Osteoblast (primary cell): Measurements from ENCODE around the gene C10orf71. TPM values are rescaled to one million over a fixed set of nuclear protein-coding genes. Genes with fewer than 3 reads are reported as not detected.

ENCODE experiments used
- DNase-seq: peaks from one replicate; pipeline ENCODE4 v3.0.0; 2011; ENCODE audit warnings: low spot score, mixed read lengths; ENCODE audit not compliant: insufficient read length; ENCODE audit errors: missing footprints
- H2AFZ ChIP-seq: 2 replicates; pipeline ENCODE4 v1.6.0; 2011; ENCODE audit warnings: mild to moderate bottlenecking, low read length
- H3K27ac ChIP-seq: 2 replicates; pipeline ENCODE4 v1.5.1; 2011; ENCODE audit warnings: mild to moderate bottlenecking, low read depth, low read length, moderate library complexity
- H3K27me3 ChIP-seq: 2 replicates; pipeline ENCODE4 v1.6.0; 2012; ENCODE audit warnings: mild to moderate bottlenecking, control low read depth, inconsistent platforms, low read length, moderate library complexity; ENCODE audit not compliant: insufficient read depth
- H3K36me3 ChIP-seq: 2 replicates; pipeline ENCODE4 v1.5.1; 2011; ENCODE audit warnings: mild to moderate bottlenecking, low read length, control low read depth, moderate library complexity; ENCODE audit not compliant: insufficient read depth
- H3K4me1 ChIP-seq: 2 replicates; pipeline ENCODE4 v1.5.1; 2011; ENCODE audit warnings: mild to moderate bottlenecking, low read length, control low read depth, moderate library complexity; ENCODE audit not compliant: insufficient read depth
- H3K4me2 ChIP-seq: 2 replicates; pipeline ENCODE4 v1.6.0; 2011; ENCODE audit warnings: mild to moderate bottlenecking, low read length; ENCODE audit not compliant: insufficient read depth
- H3K4me3 ChIP-seq: fragments of 200-600 bp; sonication (generic); 3 replicates; pipeline ENCODE4 v1.5.1; 2012; ENCODE audit warnings: mild to moderate bottlenecking, low read length, inconsistent platforms; ENCODE audit not compliant: insufficient read depth
- H3K79me2 ChIP-seq: 2 replicates; pipeline ENCODE4 v1.6.0; 2012; ENCODE audit warnings: mild to moderate bottlenecking, low read length, control low read depth, inconsistent platforms; ENCODE audit not compliant: insufficient read depth
- H3K9me3 ChIP-seq: 2 replicates; pipeline ENCODE4 v1.5.1; 2011; ENCODE audit warnings: low read depth, low read length, control low read depth
- H4K20me1 ChIP-seq: 2 replicates; pipeline ENCODE4 v1.6.0; 2012; ENCODE audit warnings: mild to moderate bottlenecking, low read length, control low read depth; ENCODE audit not compliant: insufficient read depth
- total RNA-seq: library from RNA; depleted of rRNA; stranded (reverse); fragments of >200 nt; gene quantifications from 2 replicates; pipeline ENCODE4 v1.2.3, GENCODE V29; 2012
- TF ChIP-seq, protein P1 (sequence below): IDR thresholded peaks from 2 replicates; pipeline ENCODE4 v1.5.1; 2011; ENCODE audit warnings: mild to moderate bottlenecking, low read depth, low read length, moderate library complexity; ENCODE audit errors: extremely low read depth

C10orf71 gene
- total RNA-seq, 1 donor: not detected

DNA sequence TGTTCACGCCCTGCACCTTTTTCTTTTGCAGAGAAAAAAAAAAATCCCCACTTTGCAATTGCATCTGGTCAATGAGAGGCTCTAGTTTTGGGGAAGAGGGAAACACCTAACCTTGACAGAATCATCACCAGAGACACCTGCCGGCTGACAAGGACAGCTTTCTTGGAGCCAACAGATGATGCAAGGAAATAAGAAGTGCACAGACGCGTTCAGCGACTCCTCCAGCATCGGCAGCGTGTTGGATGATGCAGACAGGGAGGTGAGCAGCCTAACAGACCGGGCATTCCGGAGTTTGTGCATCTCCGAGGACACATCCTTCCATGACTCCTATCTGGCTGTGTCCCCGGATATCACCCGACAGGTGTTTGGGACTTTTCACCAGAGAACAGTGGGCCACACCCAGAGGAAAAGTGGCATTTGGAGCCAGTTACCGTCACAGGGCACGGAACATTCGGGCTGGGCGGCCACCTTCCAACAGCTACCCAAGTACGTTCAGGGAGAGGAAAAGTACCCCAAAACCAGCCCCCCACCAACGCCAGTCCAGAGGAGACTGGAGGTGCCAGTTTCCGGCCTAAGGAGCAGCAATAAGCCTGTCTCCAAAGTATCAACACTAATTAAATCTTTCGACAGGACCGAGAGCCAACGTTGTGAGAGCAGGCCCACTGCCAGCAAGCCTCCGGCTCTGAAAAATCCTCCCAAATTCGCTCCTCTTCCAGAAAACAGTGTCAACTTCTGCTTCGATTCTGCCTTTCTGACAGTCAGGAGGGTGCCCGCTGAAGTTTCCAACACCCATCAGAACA, 23.6 kb downstream of the C10orf71 start:
- Histone ChIP-seq H2AFZ (no peak overlapping the region), H3K4me2 (no peak overlapping the region), H3K79me2 (no peaks in the 10 kb centered on the region), H3K27me3 (peaks cover 15% of the 10 kb centered on the region), H3K9me3 (no peaks in the 10 kb centered on the region), H4K20me1 (no peaks in the 10 kb centered on the region), H3K36me3 (no peaks in the 10 kb centered on the region), H3K27ac (no peak overlapping the region), H3K4me1 (no peaks in the 10 kb centered on the region), H3K4me3 (no peak overlapping the region)
- DNase-seq: no peak
- TF ChIP-seq, protein P1, sequence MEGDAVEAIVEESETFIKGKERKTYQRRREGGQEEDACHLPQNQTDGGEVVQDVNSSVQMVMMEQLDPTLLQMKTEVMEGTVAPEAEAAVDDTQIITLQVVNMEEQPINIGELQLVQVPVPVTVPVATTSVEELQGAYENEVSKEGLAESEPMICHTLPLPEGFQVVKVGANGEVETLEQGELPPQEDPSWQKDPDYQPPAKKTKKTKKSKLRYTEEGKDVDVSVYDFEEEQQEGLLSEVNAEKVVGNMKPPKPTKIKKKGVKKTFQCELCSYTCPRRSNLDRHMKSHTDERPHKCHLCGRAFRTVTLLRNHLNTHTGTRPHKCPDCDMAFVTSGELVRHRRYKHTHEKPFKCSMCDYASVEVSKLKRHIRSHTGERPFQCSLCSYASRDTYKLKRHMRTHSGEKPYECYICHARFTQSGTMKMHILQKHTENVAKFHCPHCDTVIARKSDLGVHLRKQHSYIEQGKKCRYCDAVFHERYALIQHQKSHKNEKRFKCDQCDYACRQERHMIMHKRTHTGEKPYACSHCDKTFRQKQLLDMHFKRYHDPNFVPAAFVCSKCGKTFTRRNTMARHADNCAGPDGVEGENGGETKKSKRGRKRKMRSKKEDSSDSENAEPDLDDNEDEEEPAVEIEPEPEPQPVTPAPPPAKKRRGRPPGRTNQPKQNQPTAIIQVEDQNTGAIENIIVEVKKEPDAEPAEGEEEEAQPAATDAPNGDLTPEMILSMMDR: no peak

DNA sequence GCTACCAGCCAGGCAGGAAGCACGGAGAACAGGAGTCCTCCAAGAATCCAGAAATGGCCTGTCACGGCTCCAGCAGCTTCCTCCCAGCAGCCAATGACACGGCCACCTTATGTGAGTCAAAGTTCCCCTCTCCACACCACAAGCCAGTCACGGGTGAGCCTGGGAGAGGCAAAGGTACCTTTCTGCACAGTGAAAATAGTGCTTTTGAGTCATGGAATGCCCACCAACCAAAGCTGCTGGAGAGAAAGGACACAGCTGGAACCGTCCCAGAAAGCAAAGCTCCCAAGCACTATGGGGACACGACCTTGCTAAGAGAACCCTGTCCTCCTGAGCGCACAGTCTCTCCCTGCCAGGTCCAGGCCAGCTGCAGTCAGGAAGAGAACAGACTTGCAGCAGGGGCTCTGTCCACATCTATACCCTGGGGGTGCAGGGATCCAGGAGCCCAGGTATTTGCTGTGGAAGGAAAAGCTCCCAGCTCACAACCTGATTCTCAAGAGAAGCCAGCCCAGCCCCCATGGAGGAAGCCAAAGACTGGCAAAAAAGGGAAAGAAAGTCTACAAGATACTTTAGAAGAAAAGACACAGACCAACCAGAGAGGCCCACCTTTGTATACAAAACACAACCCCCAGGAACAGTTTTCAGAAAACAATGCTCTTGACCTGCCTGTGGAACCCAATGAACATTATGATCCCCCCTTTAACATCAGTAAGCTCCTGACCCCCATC, 24.4 kb downstream of the C10orf71 start:
- no peak overlapping the region for H3K27ac ChIP-seq
- H3K79me2 ChIP-seq: no peaks in the 10 kb centered on the region
- no peak overlapping the region for H3K4me3 ChIP-seq
- H3K4me1 ChIP-seq: no peaks in the 10 kb centered on the region
- TF ChIP-seq, protein P1: no peak
- no peaks in the 10 kb centered on the region for H3K9me3 ChIP-seq
- H4K20me1 ChIP-seq: no peaks in the 10 kb centered on the region
- no peaks in the 10 kb centered on the region for H3K36me3 ChIP-seq
- H3K4me2 ChIP-seq: no peak overlapping the region
- no peak overlapping the region for H2AFZ ChIP-seq
- peaks cover 16% of the 10 kb centered on the region for H3K27me3 ChIP-seq
- DNase-seq: no peak

DNA sequence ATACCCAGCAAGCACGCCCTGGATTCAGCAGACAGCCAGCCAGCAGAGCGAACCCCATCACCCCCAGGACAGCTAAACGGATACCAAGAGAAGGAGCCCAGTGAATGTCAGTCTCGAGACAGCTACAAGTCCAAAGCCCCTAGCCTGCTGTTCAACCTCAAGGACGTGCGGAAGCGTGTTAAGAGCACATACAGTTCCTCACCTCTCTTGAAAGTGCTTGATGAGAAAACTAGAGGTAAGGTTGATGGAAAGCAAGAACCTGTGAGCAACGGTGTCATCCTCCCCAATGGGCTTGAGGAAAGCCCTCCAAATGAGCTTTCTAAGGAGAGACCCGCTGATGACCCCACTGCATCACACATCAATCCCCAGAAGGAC, 24.9 kb downstream of the C10orf71 start:
- Histone ChIP-seq H3K79me2 (no peaks in the 10 kb centered on the region), H3K4me2 (no peak overlapping the region), H2AFZ (no peak overlapping the region), H3K4me3 (no peak overlapping the region), H3K27ac (no peak overlapping the region), H3K9me3 (no peaks in the 10 kb centered on the region), H3K36me3 (no peaks in the 10 kb centered on the region), H3K4me1 (no peaks in the 10 kb centered on the region), H4K20me1 (no peaks in the 10 kb centered on the region), H3K27me3 (peaks cover 17% of the 10 kb centered on the region)
- TF ChIP-seq, protein P1: no peak
- no peak for DNase-seq

DNA sequence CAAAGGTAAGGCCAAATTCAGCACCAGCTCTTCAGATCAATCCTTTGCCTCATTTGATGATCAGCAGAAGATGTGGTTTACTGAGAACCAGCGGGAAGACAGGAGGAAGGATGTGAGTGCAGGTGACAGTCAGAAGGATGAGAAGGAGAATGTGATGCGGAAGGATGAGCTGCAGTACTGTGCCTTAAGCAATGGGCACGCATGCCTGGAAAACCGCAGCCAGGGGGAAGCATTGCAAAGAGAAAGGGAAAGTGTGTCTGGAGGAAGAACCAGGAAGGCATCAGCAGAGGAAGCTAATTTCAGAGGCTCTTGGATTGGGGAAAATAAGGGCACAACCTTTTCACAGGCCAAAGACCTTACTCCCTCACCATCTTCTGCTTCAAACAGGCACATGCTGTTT, 25.7 kb downstream of the C10orf71 start:
- H3K79me2 ChIP-seq: no peaks in the 10 kb centered on the region
- no peak overlapping the region for H2AFZ ChIP-seq
- H4K20me1 ChIP-seq: no peaks in the 10 kb centered on the region
- no peaks in the 10 kb centered on the region for H3K36me3 ChIP-seq
- TF ChIP-seq, protein P1: peak; percentile 10
- no peak overlapping the region for H3K4me2 ChIP-seq
- H3K4me1 ChIP-seq: no peaks in the 10 kb centered on the region
- no peak overlapping the region for H3K4me3 ChIP-seq
- no peak overlapping the region for H3K27ac ChIP-seq
- H3K9me3 ChIP-seq: no peaks in the 10 kb centered on the region
- DNase-seq: no peak
- H3K27me3 ChIP-seq: peaks cover 17% of the 10 kb centered on the region
